GM12865 (cell line): Measurements from ENCODE around the gene KIAA1328.

Source experiments
- DNase-seq: peaks from one replicate; pipeline ENCODE4 v3.0.0; 2010; ENCODE audit warnings: low read depth
- H3K4me3 ChIP-seq: 2 replicates; pipeline ENCODE4 v1.5.1; 2011; ENCODE audit warnings: mild to moderate bottlenecking, low read depth, low read length, control low read depth
- TF ChIP-seq, protein P1 (sequence below): IDR thresholded peaks from 2 replicates; pipeline ENCODE4 v1.5.1; 2011; ENCODE audit warnings: low read length, control low read depth, low read depth, inconsistent platforms; ENCODE audit not compliant: insufficient read depth; ENCODE audit errors: missing control alignments

KIAA1328 gene

DNA sequence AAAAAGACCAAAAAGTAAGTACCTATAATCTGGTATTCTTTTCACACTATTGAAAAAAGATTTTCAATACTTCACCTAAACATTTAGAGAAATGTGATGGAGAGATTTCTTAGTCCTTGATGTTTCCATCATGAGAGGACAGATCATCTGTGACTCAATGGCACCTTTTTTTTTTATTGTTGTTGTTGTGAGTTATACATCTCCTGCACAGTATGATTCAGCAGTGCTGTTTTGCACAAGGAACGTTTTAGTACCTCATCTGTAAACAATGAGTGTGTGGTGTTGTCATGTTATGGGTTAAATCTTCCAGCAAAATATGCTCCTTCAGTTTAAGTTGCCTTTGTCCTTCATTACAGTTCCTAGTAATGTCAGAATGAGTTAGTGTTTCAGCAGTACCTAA, 2.2 kb downstream of the KIAA1328 start:
- TF ChIP-seq, protein P1, sequence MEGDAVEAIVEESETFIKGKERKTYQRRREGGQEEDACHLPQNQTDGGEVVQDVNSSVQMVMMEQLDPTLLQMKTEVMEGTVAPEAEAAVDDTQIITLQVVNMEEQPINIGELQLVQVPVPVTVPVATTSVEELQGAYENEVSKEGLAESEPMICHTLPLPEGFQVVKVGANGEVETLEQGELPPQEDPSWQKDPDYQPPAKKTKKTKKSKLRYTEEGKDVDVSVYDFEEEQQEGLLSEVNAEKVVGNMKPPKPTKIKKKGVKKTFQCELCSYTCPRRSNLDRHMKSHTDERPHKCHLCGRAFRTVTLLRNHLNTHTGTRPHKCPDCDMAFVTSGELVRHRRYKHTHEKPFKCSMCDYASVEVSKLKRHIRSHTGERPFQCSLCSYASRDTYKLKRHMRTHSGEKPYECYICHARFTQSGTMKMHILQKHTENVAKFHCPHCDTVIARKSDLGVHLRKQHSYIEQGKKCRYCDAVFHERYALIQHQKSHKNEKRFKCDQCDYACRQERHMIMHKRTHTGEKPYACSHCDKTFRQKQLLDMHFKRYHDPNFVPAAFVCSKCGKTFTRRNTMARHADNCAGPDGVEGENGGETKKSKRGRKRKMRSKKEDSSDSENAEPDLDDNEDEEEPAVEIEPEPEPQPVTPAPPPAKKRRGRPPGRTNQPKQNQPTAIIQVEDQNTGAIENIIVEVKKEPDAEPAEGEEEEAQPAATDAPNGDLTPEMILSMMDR: no peak
- no peak for DNase-seq
- no peak overlapping the region for H3K4me3 ChIP-seq

DNA sequence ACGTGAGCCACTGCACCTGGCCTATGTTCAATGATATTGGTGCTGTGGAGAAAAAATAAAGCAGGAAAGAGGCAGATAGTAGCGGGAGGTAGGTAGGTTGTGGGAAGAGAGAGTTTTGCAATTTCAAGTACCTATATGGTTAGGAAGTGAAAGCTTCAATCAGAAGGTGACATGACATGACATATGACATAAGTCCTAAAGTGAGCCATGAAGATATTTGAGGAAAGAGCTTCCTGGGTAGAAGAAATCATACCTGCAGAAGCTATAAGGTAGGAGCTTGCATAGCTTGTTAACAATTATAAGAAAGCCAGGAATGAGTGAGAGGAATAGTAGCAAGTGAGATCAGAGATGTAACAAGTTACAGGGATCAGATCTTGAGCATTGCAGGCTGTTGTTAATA, 4.2 kb downstream of the KIAA1328 start:
- DNase-seq: no peak
- TF ChIP-seq, protein P1: no peak
- H3K4me3 ChIP-seq: no peak overlapping the region

DNA sequence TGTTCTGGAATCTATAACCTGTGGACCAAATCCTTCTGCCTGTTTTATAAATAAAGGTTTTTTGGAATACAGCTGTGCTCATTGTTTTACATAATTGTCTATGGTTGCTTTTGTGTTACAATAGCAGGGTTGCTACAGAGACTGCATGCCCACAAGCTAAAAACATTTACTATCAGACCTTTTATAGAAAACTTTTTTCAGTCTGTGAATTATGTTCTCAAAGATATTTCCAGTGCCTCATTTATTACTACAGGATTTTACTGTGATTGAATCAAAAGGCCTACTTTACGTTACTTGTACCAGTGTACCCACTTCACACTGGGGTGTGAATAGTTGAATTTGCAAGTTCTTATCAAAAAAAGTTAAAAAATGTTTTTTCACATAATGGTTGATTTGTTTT, 7.0 kb downstream of the KIAA1328 start:
- DNase-seq: no peak
- no peak overlapping the region for H3K4me3 ChIP-seq
- TF ChIP-seq, protein P1: no peak

DNA sequence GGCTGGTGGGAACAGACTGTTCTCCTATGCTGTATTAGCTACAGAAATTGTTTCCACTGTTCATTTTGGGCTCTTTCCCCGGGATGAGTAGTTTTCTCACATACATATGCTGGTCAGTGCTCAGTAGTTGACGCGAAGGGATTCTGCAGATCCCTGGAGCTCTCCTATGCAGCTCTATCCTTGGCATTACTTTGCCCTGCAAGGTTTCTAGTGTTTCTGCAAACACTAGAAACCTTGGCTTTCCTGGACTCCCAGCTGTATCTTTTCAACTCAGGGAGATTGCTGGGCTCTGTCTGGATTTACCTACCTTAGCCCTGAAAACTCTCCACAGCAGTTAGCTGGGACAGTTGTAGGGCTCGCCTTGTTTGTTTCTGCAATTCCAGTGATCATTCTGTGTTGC, 10.9 kb downstream of the KIAA1328 start:
- DNase-seq: no peak
- TF ChIP-seq, protein P1: no peak
- no peak overlapping the region for H3K4me3 ChIP-seq

DNA sequence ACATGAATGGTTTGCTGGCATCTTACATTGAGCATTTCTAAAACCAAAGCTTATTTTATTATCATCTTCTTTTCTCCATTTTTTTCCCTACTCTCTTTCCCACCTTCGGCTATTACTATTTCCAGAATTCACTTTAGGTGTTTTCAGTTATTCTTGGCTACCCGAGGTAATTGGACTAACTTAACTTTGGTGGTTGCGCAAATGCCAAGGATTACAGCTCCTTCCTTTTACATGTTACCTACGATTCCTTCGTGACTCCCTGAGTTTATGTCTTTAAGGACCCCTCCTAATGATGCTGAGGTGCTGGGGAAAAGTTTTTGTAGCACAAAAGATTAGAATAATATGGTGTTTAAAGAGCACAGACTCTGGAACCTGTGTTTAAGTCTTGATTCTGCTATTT, 14.3 kb downstream of the KIAA1328 start:
- H3K4me3 ChIP-seq: no peak overlapping the region
- TF ChIP-seq, protein P1: no peak
- no peak for DNase-seq

DNA sequence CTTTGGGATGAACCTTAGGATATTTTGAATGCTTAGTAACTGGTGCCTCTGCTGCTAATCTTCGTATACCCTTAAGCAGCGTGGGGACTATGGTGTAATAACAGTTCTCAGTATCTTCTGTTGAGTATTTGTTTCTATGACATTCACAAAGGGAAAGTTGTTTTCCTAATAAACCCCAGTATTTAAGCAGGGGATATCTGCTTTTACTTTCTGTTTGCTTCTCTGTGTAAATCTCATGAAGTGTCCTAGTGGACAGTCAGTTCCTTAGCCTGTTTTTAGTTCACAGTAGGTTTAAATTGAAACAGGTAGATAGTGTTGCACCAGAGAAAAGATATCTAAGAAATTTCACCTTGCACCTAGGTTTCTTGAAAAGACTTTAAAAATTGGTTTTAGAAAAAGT, 14.9 kb downstream of the KIAA1328 start:
- TF ChIP-seq, protein P1: no peak
- no peak overlapping the region for H3K4me3 ChIP-seq
- no peak for DNase-seq

DNA sequence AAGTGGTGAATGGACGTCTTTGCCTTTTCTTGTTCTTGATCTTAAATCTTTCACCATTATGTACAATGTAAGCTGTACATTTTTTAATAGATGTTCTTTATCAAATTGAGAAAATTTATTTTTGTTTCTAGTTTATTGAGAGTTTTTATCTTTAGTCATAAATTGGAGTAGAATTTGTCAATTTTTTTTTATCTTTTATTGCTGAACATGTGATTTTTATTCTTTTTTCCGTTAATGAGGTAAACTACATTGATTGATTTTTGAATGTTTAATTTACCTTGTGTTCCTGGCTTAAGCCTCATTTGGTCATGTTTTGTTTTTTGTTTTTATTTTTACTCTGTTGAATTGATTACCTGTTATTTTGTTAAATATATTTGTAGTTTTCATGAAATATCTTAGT, 19.7 kb downstream of the KIAA1328 start:
- TF ChIP-seq, protein P1: no peak
- no peak overlapping the region for H3K4me3 ChIP-seq
- DNase-seq: no peak
